ENCODE results near the gene HRH2.

GRCh38 chr5:175677571-175677970 is 19.7 kb downstream of the HRH2 start:
- TF ChIP-seq CTCF (IDR thresholded peaks at IDR 0.05) (no peak), POLR2A (IDR thresholded peaks at IDR 0.05) (no peak)
